Testis (tissue), 3 donors: ENCODE results near the gene ERN2. TPM values are rescaled to one million over a fixed set of nuclear protein-coding genes. Genes with fewer than 3 reads are reported as not detected.

ENCODE experiments used
- DNase-seq: peaks from one replicate; pipeline ENCODE4 v3.0.0-alpha.2; 2019
- H3K27ac ChIP-seq, 2 donors: fragments of 200-600 bp; sonication (generic); one replicate each; pipeline ENCODE4 v1.5.1; 2019
- H3K27me3 ChIP-seq: fragments of 200-600 bp; sonication (generic); one replicate; pipeline ENCODE4 v1.5.1; 2019
- H3K36me3 ChIP-seq: fragments of 200-600 bp; sonication (generic); one replicate; pipeline ENCODE4 v1.5.1; 2017; ENCODE audit warnings: low read depth; ENCODE audit errors: missing control alignments
- H3K4me1 ChIP-seq: fragments of 200-600 bp; sonication (generic); one replicate; pipeline ENCODE4 v1.5.1; 2019
- H3K4me3 ChIP-seq, 2 donors: fragments of 200-600 bp; sonication (generic); one replicate each; pipeline ENCODE4 v1.5.1; 2017 to 2019
- H3K9me3 ChIP-seq: fragments of 200-600 bp; sonication (generic); one replicate; pipeline ENCODE4 v1.5.1; 2017
- POLR2A ChIP-seq: fragments of 450-650 bp; IDR thresholded peaks from one replicate; pipeline ENCODE4 v1.6.1; 2017; ENCODE audit warnings: antibody characterized with exemption, mild to moderate bottlenecking, moderate library complexity
- WGBS, 2 donors: methylation state at CpG; one replicate each; pipeline ENCODE4 v1.1.5; 2018; 5-methylcytosine and 5-hydroxymethylcytosine counted together
- intact Hi-C: fragments of 100-400 bp; cut with DNase I; formaldehyde crosslinking; loops from one replicate; pipeline ENCODE4 v1.15.1; 2023; ENCODE audit warnings: low total_unique reads
- polyA plus RNA-seq: library from polyadenylated mRNA; stranded (reverse); fragments of 350-450 nt; fragmentation: Illumina TruSeq; extraction: RNeasy Lipid Tissue Mini Kit (QIAGEN cat#74804); gene quantifications from one replicate; pipeline ENCODE4 v1.2.3, GENCODE V29; 2014; ENCODE audit warnings: low read depth, low replicate concordance; ENCODE audit not compliant: insufficient read depth
- total RNA-seq, 2 donors: library from RNA; depleted of rRNA; stranded (reverse); fragments of >200 nt; gene quantifications; one replicate each; pipeline ENCODE4 v1.2.3, GENCODE V29; 2016
- TF ChIP-seq, protein P1 (sequence below), 3 experiments: fragments of 450-650 bp in 2 of 3; fragments of 200-600 bp in 1 of 3; sonication (generic) in 1 of 3; IDR thresholded peaks; one replicate each; pipeline ENCODE4 v1.5.1; 2016 to 2019; ENCODE audit warnings: antibody characterized with exemption in 3 of 3, mild to moderate bottlenecking in 2 of 3, moderate library complexity in 1 of 3

ERN2 gene
- total and polyA plus RNA-seq, 3 donors from 2014 or later = 0.32 to 0.94 (median 0.37) TPM

DNA sequence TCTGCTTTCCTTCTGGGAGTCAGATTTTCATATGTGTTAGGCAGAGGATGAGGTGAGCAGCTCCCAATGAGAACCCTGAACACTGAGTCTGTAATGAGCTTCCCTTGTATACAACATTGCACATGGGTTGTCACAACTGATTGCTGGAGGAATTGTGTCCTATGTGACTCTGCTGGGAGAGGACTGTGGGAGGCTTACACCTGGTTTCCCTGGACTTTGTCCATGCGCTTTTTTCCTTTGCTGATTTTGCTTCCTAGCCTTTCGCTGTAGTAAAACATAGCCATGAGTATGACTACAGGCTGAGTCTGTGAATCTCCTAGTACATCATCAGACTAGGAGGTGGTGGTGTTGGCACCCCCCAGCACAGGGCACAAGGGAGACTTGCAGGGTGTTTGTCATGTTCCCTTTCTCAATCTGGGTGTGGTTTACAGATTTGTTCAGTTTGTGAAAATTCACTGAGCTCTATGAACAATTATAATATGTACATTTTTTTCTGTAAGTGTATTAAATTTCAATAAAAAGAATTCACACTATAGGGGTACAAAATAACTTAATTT, 36.0 kb downstream of the ERN2 start:
- DNase-seq = no peak
- no peak overlapping the region for H3K4me3 ChIP-seq
- no peaks in the 10 kb centered on the region for H3K27me3 ChIP-seq
- H3K9me3 ChIP-seq = no peaks in the 10 kb centered on the region
- intact Hi-C loops = no loop called here
- TF ChIP-seq POLR2A = no peak
- WGBS, 2 donors = 89 to 90% methylated on average over 2 of the region's 2 CpGs
- no peaks in the 10 kb centered on the region for H3K36me3 ChIP-seq
- peaks cover 8% of the 10 kb centered on the region for H3K4me1 ChIP-seq
- no peak overlapping the region for H3K27ac ChIP-seq

DNA sequence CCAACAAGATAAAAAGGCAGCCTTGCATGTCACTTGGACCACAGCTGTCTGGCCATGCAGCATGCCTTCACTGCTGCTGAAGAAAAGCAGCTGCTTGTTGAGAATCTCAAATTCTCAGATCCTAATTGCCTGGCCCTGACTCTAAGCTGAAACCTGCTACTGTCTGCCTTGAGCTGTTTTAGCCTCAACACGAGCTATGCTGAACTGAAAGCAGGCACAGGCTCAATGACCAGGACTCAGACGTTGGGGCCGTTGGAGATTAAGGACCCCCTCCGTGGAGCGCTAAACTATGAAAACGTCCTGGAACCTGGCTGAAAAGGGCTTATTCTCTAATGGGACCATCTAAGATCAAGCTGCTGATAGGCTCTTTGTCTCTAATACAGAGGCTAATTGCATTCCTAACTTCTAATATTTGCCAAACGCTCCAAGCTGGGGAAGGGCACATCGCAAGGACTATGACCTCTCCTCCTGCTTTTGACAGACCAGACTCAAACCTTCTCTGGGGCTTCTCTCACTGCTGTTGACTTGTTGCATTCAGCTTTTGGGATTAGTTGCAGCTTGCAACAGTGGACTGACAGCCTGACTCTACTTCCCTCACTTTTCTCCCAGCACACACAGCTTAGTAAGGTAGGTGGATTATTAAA, 38.9 kb downstream of the ERN2 start:
- Histone ChIP-seq H3K4me1 (peaks cover 4% of the 10 kb centered on the region), H3K9me3 (no peaks in the 10 kb centered on the region), H3K27ac (no peak overlapping the region), H3K27me3 (no peaks in the 10 kb centered on the region), H3K4me3 (no peak overlapping the region), H3K36me3 (no peaks in the 10 kb centered on the region)
- WGBS, 2 donors = 66 to 67% methylated on average over 7 to 8 of the region's 8 CpGs
- intact Hi-C loops = no loop called here
- TF ChIP-seq, protein P1, sequence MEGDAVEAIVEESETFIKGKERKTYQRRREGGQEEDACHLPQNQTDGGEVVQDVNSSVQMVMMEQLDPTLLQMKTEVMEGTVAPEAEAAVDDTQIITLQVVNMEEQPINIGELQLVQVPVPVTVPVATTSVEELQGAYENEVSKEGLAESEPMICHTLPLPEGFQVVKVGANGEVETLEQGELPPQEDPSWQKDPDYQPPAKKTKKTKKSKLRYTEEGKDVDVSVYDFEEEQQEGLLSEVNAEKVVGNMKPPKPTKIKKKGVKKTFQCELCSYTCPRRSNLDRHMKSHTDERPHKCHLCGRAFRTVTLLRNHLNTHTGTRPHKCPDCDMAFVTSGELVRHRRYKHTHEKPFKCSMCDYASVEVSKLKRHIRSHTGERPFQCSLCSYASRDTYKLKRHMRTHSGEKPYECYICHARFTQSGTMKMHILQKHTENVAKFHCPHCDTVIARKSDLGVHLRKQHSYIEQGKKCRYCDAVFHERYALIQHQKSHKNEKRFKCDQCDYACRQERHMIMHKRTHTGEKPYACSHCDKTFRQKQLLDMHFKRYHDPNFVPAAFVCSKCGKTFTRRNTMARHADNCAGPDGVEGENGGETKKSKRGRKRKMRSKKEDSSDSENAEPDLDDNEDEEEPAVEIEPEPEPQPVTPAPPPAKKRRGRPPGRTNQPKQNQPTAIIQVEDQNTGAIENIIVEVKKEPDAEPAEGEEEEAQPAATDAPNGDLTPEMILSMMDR (IDR thresholded peaks at IDR 0.05) = no peak
- no peak for TF ChIP-seq POLR2A
- DNase-seq = no peak

DNA sequence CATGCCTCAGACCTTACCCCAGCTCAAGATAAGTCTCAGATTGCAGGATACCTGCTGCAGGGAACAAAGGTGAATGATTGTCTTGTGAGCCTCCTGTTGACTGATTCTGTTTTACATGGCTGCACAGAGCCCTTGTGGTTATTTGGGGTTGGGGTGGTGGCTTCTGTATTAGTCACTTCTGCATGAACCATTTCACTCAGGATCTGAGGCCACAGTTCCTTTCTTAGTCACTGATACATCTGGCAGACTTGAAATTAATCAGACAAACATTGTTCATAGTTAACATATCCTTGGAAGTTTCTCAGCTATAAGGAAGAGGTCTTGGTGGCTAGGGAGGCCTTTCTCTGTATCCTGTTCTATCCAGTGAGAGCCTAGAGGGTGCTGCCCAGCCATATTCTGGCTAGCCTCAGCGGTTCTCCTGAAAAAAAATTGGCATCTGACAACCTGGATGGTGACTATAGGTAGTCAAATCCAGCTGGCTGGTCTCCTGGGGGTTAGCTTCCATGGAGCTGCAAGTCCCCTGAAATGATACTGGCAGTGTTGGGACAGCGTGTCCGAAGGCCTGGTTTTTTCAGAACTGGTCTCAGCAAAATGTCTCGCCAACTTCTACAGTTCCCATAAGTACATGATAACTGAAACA, 42.8 kb downstream of the ERN2 start:
- 90 to 95% methylated on average over 4 of the region's 4 CpGs for WGBS, 2 donors
- intact Hi-C loops = no loop called here
- no peak overlapping the region for H3K4me3 ChIP-seq
- H3K36me3 ChIP-seq = no peaks in the 10 kb centered on the region
- no peaks in the 10 kb centered on the region for H3K9me3 ChIP-seq
- no peak for TF ChIP-seq POLR2A
- TF ChIP-seq, protein P1 (IDR thresholded peaks at IDR 0.05) = no peak
- no peaks in the 10 kb centered on the region for H3K27me3 ChIP-seq
- H3K27ac ChIP-seq = no peak overlapping the region
- no peak for DNase-seq
- H3K4me1 ChIP-seq = no peaks in the 10 kb centered on the region

DNA sequence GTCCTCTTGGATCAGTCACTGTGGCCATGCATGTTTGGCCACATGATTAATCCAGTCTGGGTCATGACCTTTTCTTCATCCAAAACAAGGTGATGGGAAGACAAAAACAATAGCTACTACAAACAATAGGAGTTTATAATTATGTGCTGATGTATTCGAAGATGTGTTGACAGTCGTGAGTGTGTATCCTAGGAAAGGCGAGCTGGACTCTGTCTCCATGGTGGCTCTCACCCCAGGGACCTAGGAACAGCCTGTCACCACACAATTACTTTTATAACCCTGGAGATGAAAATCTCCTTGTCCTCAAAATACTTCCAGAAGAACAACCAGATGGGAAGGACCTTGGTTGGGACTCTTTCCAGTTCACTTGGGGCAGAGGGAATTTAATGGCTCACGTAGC, 44.1 kb downstream of the ERN2 start:
- H3K4me1 ChIP-seq = no peaks in the 10 kb centered on the region
- TF ChIP-seq, protein P1 (IDR thresholded peaks at IDR 0.05) = no peak
- TF ChIP-seq POLR2A = no peak
- no peaks in the 10 kb centered on the region for H3K27me3 ChIP-seq
- no peak overlapping the region for H3K27ac ChIP-seq
- H3K36me3 ChIP-seq = no peaks in the 10 kb centered on the region
- H3K9me3 ChIP-seq = no peaks in the 10 kb centered on the region
- no peak overlapping the region for H3K4me3 ChIP-seq
- intact Hi-C loops = no loop called here
- 91 to 94% methylated on average over 4 of the region's 4 CpGs for WGBS, 2 donors
- no peak for DNase-seq

GRCh38 chr16:23668225-23668624, 44.8 kb downstream of the ERN2 start:
- 86 to 94% methylated on average over 1 of the region's 1 CpG for WGBS, 2 donors
- Histone ChIP-seq H3K4me1 (no peaks in the 10 kb centered on the region), H3K36me3 (no peaks in the 10 kb centered on the region), H3K27ac (no peak overlapping the region), H3K9me3 (no peaks in the 10 kb centered on the region), H3K27me3 (no peaks in the 10 kb centered on the region), H3K4me3 (no peak overlapping the region)
- TF ChIP-seq, protein P1 (IDR thresholded peaks at IDR 0.05) = no peak
- TF ChIP-seq POLR2A = no peak
- no peak for DNase-seq
- intact Hi-C loops = no loop called here
